DMS153 treated with DMSO at 0.1 percent for 48 hours (cell line): ENCODE measurements around the gene KCTD13.
"Not testable (repeated sequence)": the region's sequence is repeated elsewhere in the genome, so short reads cannot be mapped to it uniquely, and the experiment has no call there.

ENCODE experiments used
- DNase-seq: peaks from one replicate; lab custom pipeline; 2025; ENCODE audit not compliant: unreplicated experiment; lab: John Stamatoyannopoulos, UW

The KCTD13 gene

GRCh38 chr16:29883987-29884386 is 42.0 kb downstream of the KCTD13 start:
- no peak for DNase-seq

- DNase-seq, result no peak
These were observed 45.0 kb downstream of the KCTD13 start for GRCh38 chr16:29881050-29881449.

GRCh38 chr16:29878172-29878571 is 47.9 kb downstream of the KCTD13 start:
- no peak for DNase-seq

- DNase-seq, result no peak
These were observed 48.6 kb downstream of the KCTD13 start for GRCh38 chr16:29877266-29877961.

- DNase-seq, result no peak
These were observed 49.3 kb downstream of the KCTD13 start for GRCh38 chr16:29876594-29877249.

- no peak for DNase-seq
These were observed 49.8 kb downstream of the KCTD13 start for GRCh38 chr16:29876217-29876593.

GRCh38 chr16:29875206-29875605 is 50.8 kb downstream of the KCTD13 start:
- DNase-seq, result no peak

GRCh38 chr16:29873319-29873718 is 52.7 kb downstream of the KCTD13 start:
- no peak for DNase-seq

- no peak for DNase-seq
These were observed 54.0 kb downstream of the KCTD13 start for GRCh38 chr16:29871822-29872546.

- not testable (repeated sequence) for DNase-seq
These were observed 57.0 kb downstream of the KCTD13 start for GRCh38 chr16:29869067-29869466.

- no peak for DNase-seq
These were observed 57.5 kb downstream of the KCTD13 start for GRCh38 chr16:29868396-29869009.

- DNase-seq, result no peak
These were observed 61.8 kb downstream of the KCTD13 start for GRCh38 chr16:29864205-29864604.

GRCh38 chr16:29863669-29863984 is 62.4 kb downstream of the KCTD13 start:
- no peak for DNase-seq

GRCh38 chr16:29862884-29863668 is 63.0 kb downstream of the KCTD13 start, which contains the start of gene CDIPT:
TSS of gene CDIPT (minus strand) at chr16:29863226. CDS start at chr16:29862857, 369 bp downstream.
- DNase-seq, result peak; percentile 93

GRCh38 chr16:29862383-29862883 is 63.6 kb downstream of the KCTD13 start:
- no peak for DNase-seq

- DNase-seq, result no peak
These were observed 65.8 kb downstream of the KCTD13 start for GRCh38 chr16:29860218-29860617.

GRCh38 chr16:29858974-29859373 is 67.1 kb downstream of the KCTD13 start:
- no peak for DNase-seq

- DNase-seq, result no peak
These were observed 67.7 kb downstream of the KCTD13 start for GRCh38 chr16:29858149-29858849.

- DNase-seq, result no peak
These were observed 68.8 kb downstream of the KCTD13 start for GRCh38 chr16:29857133-29857760.
